GM12864 (cell line): Measurements from ENCODE around the gene HSF2.

Experiments used
- DNase-seq: peaks from one replicate; pipeline ENCODE4 v3.0.0-alpha.2; 2011; ENCODE audit warnings: low read depth
- H3K4me3 ChIP-seq: 2 replicates; pipeline ENCODE4 v1.5.1; 2011; ENCODE audit warnings: mild to moderate bottlenecking, low read depth, low read length, control low read depth
- TF ChIP-seq, protein P1 (sequence below): IDR thresholded peaks from 2 replicates; pipeline ENCODE4 v1.5.1; 2011; ENCODE audit warnings: low read depth, mild to moderate bottlenecking, moderate library complexity, low read length, control low read depth, inconsistent platforms; ENCODE audit errors: missing control alignments

Gene HSF2

DNA sequence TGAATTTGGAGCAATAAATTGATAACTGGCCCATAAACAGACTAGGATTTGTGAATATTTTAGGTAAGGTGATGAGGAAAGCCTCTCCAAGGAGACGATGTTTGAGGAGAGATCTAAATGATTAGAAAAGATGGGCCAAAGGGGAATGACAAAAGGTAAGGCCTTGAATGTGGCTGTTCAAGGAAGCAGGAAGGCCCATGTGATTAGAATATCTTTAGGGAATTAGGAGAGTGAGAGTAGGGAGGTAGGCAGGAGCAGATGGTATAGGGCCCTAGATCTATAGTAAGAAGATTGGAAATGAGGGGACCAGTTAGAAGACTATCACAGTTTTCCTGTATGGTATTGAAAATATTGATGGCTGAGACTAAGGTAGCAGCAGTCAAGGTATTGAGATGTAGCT is 6.7 kb downstream of the HSF2 start:
- DNase-seq = no peak
- H3K4me3 ChIP-seq = no peak overlapping the region
- TF ChIP-seq, protein P1, sequence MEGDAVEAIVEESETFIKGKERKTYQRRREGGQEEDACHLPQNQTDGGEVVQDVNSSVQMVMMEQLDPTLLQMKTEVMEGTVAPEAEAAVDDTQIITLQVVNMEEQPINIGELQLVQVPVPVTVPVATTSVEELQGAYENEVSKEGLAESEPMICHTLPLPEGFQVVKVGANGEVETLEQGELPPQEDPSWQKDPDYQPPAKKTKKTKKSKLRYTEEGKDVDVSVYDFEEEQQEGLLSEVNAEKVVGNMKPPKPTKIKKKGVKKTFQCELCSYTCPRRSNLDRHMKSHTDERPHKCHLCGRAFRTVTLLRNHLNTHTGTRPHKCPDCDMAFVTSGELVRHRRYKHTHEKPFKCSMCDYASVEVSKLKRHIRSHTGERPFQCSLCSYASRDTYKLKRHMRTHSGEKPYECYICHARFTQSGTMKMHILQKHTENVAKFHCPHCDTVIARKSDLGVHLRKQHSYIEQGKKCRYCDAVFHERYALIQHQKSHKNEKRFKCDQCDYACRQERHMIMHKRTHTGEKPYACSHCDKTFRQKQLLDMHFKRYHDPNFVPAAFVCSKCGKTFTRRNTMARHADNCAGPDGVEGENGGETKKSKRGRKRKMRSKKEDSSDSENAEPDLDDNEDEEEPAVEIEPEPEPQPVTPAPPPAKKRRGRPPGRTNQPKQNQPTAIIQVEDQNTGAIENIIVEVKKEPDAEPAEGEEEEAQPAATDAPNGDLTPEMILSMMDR = no peak

DNA sequence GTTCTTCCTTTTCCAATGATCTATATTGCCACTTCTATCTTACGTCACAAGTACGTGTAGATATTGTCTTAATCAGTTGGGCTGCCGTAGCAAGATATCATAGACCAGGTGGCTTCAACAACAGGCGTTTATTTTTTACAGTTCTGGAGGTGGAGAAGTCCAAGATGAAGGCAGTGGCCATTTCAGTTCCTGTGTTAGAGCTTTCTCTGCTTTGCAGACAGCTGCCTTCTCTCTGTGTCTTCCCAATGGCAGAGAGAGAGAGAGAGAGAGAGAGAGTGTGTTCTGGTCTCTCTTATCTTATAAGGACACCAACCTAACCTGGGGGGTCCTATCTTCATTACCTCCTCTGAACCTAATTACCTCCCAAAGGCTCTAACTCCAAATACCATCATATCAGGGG is 8.3 kb downstream of the HSF2 start:
- no peak overlapping the region for H3K4me3 ChIP-seq
- TF ChIP-seq, protein P1 = no peak
- DNase-seq = no peak

DNA sequence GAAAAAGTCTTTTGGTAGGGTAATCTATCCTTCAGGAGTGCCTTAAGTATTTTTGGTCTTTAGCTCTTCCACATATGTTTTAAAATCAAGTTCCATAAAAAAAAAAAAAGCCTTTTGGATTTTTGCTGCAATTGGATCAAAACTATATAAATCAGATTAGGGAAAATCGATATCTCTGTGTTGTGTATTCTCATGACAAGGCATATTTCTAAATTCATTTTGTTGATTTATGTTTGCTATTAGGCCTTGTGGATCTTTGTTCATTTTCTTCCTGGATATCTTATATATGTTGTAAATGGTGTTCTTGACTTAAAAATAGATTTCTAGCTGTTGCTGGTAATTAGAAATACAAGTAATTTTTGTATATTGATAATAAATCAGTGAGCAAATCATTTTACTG is 8.8 kb downstream of the HSF2 start:
- TF ChIP-seq, protein P1 = no peak
- DNase-seq = no peak
- H3K4me3 ChIP-seq = no peak overlapping the region

DNA sequence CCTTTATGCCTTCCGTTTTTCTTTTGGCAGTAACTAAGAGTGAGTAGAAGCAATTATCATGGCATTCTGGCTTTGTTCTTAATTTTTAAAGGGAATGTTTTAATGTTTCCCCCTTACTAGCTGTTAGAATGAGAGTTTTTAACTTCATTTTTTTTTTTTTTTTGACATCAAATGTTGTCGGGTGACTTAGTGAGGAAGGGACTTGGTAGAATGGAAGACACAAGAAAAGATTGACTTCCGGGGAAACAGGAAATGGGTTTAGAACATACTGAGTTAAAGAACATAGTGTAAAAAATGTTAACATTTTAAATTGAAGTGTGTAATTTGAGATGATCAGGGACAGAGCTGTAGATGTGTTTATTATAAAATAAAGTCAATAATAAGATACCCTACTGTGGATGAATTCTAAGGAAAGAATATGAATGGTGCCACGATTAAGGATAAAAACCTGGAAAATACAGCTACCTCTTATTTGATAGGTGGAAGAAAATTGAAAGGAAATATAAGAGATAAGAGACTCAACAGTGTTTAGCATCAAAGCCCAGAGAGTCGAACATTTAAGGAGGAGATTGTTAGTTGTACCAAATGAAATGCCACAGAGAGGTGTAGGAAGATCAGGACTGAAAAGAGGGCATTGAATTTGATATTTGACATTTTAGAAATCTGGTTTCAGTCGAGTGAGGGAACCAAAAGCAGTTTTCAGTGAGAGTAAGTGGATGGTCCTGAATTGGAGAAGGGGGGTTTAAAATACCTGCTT is 9.4 kb downstream of the HSF2 start:
- DNase-seq = no peak
- TF ChIP-seq, protein P1 = no peak
- H3K4me3 ChIP-seq = no peak overlapping the region

DNA sequence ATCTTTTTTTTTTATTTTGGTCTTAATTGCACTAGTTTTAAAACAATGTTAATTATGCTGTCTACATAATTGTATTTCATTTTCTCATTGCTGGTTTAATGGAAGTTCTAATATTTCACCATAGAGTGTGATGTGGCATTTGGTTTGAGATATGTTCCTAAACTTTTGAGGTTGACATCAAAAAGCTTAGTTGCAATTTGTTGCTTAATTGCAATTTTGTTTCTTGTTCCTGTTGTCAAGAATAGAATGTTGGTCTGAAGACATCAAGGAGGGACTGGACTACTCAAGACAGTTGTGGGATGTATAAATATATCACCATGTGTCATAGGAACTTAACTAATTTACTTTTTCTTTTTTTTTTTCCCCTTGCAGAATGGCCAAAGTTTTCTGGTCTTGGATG is 12.5 kb downstream of the HSF2 start:
- TF ChIP-seq, protein P1 = no peak
- DNase-seq = no peak
- no peak overlapping the region for H3K4me3 ChIP-seq

DNA sequence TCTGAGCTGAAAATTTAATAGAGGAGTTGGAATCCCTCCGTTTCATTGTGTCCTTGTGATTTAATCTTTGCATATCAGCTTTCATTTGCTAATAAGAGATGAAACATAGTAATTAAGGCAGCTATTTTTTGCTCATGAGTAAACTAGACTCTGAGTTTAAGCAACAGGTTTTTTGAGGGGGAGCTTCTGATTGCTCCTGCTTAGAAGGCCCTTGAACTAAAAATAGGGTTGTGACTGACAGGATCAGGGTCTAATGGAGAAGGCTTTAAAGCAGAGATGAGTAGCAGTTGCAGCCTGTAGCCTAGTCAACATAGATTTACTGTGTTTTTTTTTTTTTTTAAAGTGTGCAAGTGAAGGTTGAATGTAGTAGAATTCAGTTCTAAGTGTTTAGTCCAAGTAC is 17.4 kb downstream of the HSF2 start:
- DNase-seq = no peak
- no peak overlapping the region for H3K4me3 ChIP-seq
- TF ChIP-seq, protein P1 = no peak

DNA sequence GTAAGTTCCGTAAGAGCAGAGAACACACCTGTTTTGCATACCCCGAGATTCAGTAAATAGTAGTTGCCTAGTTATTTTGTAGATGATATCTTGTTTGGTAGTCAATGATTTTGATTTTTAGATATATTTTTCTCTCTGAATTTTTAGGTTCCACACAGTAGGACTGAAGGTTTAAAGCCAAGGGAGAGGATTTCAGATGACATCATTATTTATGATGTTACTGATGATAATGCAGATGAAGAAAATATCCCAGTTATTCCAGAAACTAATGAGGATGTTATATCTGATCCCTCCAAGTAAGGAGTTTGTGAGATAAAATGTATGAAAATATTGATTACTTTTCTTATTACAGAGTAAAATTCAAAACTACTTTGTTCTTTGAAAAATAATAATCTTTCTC is 22.6 kb downstream of the HSF2 start:
- H3K4me3 ChIP-seq = no peak overlapping the region
- TF ChIP-seq, protein P1 = no peak
- no peak for DNase-seq
